ENCODE data around the gene ARPC2.
A peak's percentile ranks its signal among the peaks of the same experiment; 100 is the strongest.

ARPC2 gene

DNA sequence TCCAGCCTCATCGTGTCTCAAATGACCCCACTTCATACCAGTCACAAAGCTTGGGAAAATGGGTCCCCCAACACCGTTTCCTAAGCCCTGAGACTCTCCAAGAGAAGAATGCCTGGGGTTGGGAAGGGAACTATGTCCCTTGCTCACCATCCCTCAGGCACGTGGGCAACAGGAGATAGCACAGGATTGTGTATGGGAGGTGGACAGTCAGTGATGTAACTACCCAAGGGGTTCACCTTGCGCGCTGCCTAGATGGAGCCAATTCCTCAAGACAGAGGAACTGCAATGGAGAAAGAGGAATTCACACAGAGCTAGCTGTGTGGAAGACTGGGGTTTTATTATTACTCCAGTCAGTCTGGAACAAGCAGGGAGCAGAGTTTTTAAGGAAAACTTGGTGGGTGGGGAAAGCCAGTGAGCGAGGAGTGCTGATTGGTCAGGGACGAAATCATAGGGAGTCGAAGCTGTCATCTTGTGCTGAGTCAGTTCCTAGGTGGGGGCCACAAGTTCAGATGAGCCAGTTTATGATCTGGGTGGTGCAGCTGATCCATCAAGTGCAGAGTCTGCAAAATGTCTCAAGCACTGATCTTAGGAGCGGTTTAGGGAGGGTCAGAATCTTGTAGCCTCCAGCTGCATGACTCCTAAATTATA, 36.4 kb upstream of the ARPC2 start:
- TF ChIP-seq, protein P1, sequence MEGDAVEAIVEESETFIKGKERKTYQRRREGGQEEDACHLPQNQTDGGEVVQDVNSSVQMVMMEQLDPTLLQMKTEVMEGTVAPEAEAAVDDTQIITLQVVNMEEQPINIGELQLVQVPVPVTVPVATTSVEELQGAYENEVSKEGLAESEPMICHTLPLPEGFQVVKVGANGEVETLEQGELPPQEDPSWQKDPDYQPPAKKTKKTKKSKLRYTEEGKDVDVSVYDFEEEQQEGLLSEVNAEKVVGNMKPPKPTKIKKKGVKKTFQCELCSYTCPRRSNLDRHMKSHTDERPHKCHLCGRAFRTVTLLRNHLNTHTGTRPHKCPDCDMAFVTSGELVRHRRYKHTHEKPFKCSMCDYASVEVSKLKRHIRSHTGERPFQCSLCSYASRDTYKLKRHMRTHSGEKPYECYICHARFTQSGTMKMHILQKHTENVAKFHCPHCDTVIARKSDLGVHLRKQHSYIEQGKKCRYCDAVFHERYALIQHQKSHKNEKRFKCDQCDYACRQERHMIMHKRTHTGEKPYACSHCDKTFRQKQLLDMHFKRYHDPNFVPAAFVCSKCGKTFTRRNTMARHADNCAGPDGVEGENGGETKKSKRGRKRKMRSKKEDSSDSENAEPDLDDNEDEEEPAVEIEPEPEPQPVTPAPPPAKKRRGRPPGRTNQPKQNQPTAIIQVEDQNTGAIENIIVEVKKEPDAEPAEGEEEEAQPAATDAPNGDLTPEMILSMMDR (conservative IDR thresholded peaks at IDR 0.05; ENCODE audit: low read depth, low read length), result no peak
- H3K4me3 ChIP-seq (ENCODE audit: low read depth, low read length), result no peak overlapping the region
- no peak for DNase-seq (ENCODE audit: low read depth)

DNA sequence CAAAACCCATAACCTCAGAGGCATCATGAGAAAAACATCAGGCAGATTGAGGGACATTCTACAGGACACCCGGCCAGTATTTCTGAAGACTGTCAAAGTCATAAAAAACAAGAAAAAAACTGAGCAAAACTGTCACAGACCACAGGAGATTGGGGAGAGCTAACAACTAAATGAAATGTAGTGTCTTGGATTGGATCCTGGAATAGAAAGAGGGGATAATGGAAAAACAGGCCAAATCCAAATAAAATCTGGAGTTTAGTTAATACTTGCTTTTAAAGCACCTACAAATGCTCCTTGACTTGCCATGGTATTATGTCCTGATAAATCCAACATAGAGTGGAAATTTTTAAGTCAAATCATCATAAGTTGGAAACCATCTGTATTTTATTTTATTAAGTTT, 32.7 kb upstream of the ARPC2 start:
- DNase-seq (ENCODE audit: low read depth), result no peak
- TF ChIP-seq, protein P1 (conservative IDR thresholded peaks at IDR 0.05; ENCODE audit: low read depth, low read length), result no peak
- no peak overlapping the region for H3K4me3 ChIP-seq (ENCODE audit: low read depth, low read length)

DNA sequence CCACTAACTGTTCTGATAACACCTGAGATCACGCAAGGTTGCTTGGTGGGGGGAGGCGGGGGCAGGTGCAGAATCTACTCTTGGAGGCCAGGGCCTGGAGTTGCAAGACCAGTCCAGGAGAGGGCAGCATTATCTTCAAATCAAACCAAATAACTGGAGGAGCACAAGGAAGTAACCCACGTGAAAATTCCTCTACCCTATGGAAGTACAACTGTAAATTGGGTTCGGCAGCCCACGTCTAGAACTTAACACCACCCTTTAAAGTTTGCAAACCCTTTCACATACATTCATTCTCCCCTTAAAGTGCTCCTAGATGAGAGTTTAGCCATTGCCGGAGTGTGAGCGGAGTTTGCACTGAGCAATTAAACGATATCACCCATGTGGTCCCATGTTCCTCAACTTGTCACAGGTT, 30.6 kb upstream of the ARPC2 start:
- DNase-seq (ENCODE audit: low read depth), result peak; percentile 86
- TF ChIP-seq, protein P1 (conservative IDR thresholded peaks at IDR 0.05; ENCODE audit: low read depth, low read length), result peak; percentile 90
- no peak overlapping the region for H3K4me3 ChIP-seq (ENCODE audit: low read depth, low read length)

DNA sequence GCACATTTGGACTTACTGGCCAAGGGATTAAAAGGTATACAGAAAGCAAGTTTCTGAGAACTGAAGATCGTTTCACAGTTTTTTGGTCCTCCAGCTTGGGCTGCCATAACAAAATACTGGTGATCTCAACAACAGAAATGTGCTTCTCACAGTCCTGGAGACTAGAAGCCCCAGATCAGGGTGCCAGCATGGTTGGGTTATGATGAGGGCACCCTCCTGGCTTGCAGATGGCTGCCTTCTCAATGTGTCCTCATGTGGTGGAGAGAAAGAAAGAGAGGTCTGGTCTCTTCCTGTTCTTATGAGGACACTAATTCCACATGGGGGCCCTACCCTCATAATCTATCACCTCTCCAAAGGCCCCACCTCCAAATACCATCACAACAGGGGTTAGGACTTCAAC, 30.1 kb upstream of the ARPC2 start:
- DNase-seq (ENCODE audit: low read depth), result no peak
- TF ChIP-seq, protein P1 (conservative IDR thresholded peaks at IDR 0.05; ENCODE audit: low read depth, low read length), result no peak
- H3K4me3 ChIP-seq (ENCODE audit: low read depth, low read length), result no peak overlapping the region

GRCh38 chr2:218187296-218188015, 29.5 kb upstream of the ARPC2 start:
- TF ChIP-seq, protein P1 (conservative IDR thresholded peaks at IDR 0.05; ENCODE audit: low read depth, low read length), result no peak
- DNase-seq (ENCODE audit: low read depth), result peak; percentile 27
- H3K4me3 ChIP-seq (ENCODE audit: low read depth, low read length), result no peak overlapping the region

GRCh38 chr2:218188528-218188927, 28.5 kb upstream of the ARPC2 start:
- DNase-seq (ENCODE audit: low read depth), result no peak
- no peak overlapping the region for H3K4me3 ChIP-seq (ENCODE audit: low read depth, low read length)
- TF ChIP-seq, protein P1 (conservative IDR thresholded peaks at IDR 0.05; ENCODE audit: low read depth, low read length), result no peak
